ENCODE results near the gene PLTP.

DNA sequence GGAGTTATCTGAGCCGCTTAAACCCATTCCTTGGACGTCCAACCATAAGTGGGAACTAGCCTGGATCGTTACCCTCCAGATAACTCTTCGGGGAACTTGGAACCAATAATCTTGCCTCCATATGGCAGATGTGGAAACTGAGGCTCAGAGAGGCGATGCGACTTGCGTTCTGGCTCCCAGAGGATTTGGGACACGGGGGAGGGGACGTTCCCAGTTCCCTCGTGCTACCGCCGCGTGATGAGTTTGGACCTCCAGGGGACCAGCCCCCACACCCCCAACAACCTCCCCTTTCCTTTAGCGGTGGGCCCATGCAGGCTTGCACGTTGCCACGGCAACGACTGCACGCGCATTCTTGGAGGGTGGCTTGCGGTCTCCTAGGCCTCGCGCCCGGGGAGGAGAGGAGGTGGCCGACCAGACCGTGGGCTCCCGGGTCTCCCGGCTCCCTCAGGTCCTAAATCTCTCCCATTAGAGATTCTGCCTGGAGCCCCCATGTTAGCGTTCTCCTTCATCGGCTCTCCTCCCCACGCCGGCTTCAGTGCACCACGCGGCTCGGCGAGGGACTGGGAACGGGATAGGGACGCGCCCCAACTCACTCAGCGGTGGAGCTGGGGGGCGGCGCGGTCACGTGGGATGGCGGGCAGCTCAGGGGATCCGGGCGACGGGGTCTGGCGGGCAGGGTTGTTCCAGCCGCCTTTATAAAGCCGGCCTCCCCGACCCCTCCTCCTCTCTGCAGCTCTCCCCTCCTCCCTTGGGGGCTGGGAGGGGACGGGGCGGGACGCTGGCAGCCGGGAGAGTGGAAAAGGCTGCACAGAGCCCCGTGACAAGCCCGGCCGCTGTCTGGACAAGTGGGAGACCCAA lies at the start of gene PLTP:
- TF ChIP-seq, protein P1, sequence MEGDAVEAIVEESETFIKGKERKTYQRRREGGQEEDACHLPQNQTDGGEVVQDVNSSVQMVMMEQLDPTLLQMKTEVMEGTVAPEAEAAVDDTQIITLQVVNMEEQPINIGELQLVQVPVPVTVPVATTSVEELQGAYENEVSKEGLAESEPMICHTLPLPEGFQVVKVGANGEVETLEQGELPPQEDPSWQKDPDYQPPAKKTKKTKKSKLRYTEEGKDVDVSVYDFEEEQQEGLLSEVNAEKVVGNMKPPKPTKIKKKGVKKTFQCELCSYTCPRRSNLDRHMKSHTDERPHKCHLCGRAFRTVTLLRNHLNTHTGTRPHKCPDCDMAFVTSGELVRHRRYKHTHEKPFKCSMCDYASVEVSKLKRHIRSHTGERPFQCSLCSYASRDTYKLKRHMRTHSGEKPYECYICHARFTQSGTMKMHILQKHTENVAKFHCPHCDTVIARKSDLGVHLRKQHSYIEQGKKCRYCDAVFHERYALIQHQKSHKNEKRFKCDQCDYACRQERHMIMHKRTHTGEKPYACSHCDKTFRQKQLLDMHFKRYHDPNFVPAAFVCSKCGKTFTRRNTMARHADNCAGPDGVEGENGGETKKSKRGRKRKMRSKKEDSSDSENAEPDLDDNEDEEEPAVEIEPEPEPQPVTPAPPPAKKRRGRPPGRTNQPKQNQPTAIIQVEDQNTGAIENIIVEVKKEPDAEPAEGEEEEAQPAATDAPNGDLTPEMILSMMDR (IDR thresholded peaks at IDR 0.05; ENCODE audit: insufficient read depth, low read length, poor library complexity, severe bottlenecking), result no peak
- TF ChIP-seq EZH2phosphoT487 (conservative IDR thresholded peaks at IDR 0.05; ENCODE audit: low read length), result no peak

Measured in SU-DHL-6 (cell line).